Fibroblast of the aortic adventitia (primary cell): ENCODE results near the gene DERA. TPM values are rescaled to one million over a fixed set of nuclear protein-coding genes. Genes with fewer than 3 reads are reported as not detected.
"Not testable (repeated sequence)": the region's sequence is repeated elsewhere in the genome, so short reads cannot be mapped to it uniquely, and the experiment has no call there.

Experiments used
- DNase-seq: peaks from one replicate; pipeline ENCODE4 v3.0.0-alpha.2; 2010; ENCODE audit warnings: low read depth
- H3K4me3 ChIP-seq: 2 replicates; pipeline ENCODE4 v1.5.1; 2011; ENCODE audit warnings: low read depth, mild to moderate bottlenecking, control low read depth, low read length, moderate library complexity
- total RNA-seq: library from RNA; depleted of rRNA; stranded (reverse); fragments of >200 nt; gene quantifications from 2 replicates; pipeline ENCODE4 v1.2.3, GENCODE V29; 2012; ENCODE audit warnings: low replicate concordance
- TF ChIP-seq, protein P1 (sequence below): IDR thresholded peaks from 2 replicates; pipeline ENCODE4 v1.5.1; 2011; ENCODE audit warnings: mild to moderate bottlenecking, low read length, control low read depth, inconsistent platforms; ENCODE audit not compliant: insufficient read depth

DERA gene
- total RNA-seq, 1 donor = 72.2 TPM

DNA sequence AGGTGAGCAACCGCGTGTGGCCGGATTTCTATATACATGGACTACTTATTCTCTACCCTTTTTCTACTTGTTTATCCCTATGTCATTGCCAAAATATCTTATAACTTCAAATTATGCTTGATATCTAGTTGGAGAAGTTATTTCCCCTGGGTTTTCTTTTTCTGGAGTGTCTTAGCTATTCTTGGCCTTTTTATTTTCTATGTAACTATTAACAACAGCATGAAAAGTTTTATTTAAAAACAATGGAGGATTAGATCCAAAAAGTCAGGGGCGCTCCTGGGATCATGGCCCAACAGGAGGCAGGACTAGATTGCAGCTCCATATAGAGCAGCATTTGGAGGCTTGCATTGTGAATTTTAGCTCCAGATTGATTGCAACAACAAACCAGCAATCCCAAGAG, 37.6 kb upstream of the DERA start:
- DNase-seq = no peak
- TF ChIP-seq, protein P1, sequence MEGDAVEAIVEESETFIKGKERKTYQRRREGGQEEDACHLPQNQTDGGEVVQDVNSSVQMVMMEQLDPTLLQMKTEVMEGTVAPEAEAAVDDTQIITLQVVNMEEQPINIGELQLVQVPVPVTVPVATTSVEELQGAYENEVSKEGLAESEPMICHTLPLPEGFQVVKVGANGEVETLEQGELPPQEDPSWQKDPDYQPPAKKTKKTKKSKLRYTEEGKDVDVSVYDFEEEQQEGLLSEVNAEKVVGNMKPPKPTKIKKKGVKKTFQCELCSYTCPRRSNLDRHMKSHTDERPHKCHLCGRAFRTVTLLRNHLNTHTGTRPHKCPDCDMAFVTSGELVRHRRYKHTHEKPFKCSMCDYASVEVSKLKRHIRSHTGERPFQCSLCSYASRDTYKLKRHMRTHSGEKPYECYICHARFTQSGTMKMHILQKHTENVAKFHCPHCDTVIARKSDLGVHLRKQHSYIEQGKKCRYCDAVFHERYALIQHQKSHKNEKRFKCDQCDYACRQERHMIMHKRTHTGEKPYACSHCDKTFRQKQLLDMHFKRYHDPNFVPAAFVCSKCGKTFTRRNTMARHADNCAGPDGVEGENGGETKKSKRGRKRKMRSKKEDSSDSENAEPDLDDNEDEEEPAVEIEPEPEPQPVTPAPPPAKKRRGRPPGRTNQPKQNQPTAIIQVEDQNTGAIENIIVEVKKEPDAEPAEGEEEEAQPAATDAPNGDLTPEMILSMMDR = no peak
- no peak overlapping the region for H3K4me3 ChIP-seq

DNA sequence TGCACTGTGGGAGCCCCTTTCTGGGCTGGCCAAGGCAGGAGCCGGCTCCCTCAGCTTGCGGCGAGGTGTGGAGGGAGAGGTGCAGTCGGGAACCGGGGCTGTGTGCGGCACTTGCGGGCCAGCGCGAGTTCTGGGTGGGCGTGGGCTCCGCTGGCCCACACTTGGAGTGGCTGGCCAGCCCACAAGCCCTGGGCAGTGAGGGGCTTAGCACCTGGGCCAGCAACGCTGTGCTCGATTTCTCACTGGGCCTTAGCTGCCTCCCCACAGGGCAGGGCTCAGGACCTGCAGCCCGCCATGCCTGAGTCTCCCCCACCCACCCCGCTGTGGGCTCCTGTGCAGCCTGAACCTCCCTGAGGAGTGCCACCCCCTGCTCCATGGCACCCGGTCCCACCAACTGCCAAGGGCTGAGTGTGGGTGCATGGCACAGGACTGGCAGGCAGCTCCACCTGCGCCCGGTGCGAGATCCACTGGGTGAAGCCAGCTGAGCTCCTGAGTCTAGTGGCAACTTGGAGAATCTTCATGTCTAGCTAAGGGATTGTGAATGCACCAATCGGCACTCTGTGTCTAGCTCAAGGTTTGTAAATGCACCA, 36.5 kb upstream of the DERA start:
- H3K4me3 ChIP-seq = not testable (repeated sequence)

DNA sequence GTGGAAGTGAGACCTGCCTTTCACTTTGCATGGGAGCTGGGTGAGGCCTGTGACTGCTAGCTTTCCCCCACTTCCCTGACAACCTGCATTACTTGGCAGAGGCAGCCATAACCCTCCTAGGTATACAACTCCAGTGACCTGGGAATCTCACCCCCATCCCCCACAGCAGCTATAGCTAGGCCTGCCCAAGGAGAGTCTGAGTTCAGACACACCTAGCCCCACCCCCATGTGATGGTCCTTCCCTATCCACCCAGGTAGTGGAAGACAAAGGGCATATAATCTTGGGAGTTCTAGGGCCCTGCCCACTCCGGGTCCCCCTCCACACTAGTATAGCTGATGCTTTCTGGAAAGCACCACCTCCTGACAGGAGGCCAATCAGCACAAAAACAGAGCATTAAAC, 35.3 kb upstream of the DERA start:
- H3K4me3 ChIP-seq = no peak overlapping the region
- no peak for DNase-seq
- TF ChIP-seq, protein P1 = no peak

More for the DNA sequence above, 36.5 kb upstream of the DERA start:
- not testable (repeated sequence) for DNase-seq

DNA sequence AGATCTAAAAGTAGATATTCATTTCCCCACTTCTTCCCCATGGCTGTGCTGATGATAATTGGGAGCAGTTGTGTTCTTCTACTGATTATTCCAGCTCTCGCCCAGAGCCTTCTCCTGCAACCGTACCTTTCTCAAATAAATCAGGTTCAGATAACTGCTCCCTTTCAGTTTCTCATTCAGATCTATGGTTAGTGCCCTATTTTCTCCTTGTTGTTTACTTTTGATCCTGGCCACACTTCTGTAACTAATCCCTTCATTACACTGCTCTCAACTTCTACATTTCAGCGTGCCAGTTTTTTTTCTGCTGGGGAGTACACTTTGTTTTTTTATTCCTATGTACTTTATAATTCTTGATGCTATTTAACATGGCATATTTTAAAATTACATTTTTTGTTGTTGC, 31.7 kb upstream of the DERA start:
- DNase-seq = no peak
- H3K4me3 ChIP-seq = no peak overlapping the region
- TF ChIP-seq, protein P1 = no peak

DNA sequence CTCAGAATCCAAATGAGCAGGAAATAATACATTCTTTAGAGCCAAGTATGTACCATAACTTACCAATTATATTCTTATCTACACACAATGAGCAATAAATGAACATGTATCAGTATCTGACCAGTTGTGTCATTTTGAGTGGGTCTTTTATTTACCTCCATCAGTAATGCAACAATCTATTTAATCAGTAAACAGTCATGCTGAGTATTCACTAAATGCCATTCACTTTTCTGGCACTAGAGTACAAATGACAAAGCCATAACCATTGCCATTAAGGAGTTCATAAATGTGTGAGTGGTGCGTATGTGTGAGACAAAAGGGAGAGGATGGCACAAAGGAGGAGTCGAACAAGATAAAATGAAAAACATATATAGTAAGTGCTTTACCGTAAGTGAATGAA, 30.4 kb upstream of the DERA start:
- TF ChIP-seq, protein P1 = no peak
- no peak overlapping the region for H3K4me3 ChIP-seq
- no peak for DNase-seq

DNA sequence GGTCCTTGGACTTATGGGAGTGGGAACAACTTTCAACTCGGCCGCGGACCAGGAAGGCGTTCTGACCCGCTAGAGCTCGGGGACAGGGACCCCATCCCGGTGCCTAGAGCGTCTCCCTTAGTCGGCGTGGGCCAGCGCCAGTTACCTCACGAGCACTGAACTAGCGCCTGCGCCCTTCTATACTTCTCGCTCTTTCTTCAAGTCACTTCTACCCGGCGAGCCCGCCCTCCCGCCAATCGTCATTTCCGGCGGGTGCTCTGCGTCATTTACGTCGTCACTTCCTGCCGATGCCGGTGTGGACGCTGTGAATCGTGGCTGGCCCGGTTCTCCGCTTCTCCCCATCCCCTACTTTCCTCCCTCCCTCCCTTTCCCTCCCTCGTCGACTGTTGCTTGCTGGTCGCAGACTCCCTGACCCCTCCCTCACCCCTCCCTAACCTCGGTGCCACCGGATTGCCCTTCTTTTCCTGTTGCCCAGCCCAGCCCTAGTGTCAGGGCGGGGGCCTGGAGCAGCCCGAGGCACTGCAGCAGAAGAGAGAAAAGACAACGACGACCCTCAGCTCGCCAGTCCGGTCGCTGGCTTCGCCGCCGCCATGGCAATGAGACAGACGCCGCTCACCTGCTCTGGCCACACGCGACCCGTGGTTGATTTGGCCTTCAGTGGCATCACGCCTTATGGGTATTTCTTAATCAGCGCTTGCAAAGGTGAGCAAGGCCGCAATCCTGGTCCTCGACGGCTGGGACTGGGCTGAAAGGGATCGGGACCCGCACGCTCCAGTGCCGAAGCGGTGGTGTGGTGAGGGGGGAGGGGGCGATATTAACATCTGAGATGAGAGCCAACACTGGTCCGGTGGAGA, 28.8 kb upstream of the DERA start, which contains the start of gene STRAP:
STRAP (plus strand) TSS at position 270 of the 854 bp plus-strand sequence; CDS start at position 591, 321 bp downstream.
- DNase-seq = peak; percentile 97
- H3K4me3 ChIP-seq = peak within 1 kb of the TSS; percentile 97
- TF ChIP-seq, protein P1 = no peak

DNA sequence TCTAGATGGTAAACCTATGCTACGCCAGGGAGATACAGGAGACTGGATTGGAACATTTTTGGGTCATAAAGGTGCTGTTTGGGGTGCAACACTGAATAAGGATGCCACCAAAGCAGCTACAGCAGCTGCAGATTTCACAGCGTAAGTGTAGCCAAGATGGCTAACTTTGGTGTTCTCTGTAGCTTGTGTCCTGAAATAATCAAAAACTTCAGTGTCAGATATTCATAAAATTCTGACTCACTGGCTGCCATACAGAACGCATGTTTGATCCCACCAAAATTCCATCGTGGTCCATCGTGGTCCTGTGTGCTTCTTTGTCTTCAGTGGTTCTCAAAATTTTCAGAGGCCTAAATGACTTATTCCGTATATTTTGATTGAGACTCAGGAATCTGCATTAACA, 27.6 kb upstream of the DERA start:
- peak; percentile 18 for DNase-seq
- TF ChIP-seq, protein P1 = no peak

More for the DNA sequence above, 27.6 kb upstream of the DERA start:
- peak overlapping the region; percentile 97 for H3K4me3 ChIP-seq
